NT2/D1 (cell line): ENCODE measurements around the gene KRTAP9-6.

Source experiments
- SUZ12 ChIP-seq: IDR thresholded peaks from 2 replicates; pipeline ENCODE4 v1.6.1; 2011; ENCODE audit not compliant: insufficient read length, insufficient read depth; ENCODE audit errors: extremely low read depth
- YY1 ChIP-seq: IDR thresholded peaks from 2 replicates; pipeline ENCODE4 v1.6.1; 2011; ENCODE audit not compliant: insufficient read length, insufficient read depth
- ZNF274 ChIP-seq: IDR thresholded peaks from 2 replicates; pipeline ENCODE4 v1.6.1; 2011; ENCODE audit warnings: mild to moderate bottlenecking, low read depth, low read length

DNA sequence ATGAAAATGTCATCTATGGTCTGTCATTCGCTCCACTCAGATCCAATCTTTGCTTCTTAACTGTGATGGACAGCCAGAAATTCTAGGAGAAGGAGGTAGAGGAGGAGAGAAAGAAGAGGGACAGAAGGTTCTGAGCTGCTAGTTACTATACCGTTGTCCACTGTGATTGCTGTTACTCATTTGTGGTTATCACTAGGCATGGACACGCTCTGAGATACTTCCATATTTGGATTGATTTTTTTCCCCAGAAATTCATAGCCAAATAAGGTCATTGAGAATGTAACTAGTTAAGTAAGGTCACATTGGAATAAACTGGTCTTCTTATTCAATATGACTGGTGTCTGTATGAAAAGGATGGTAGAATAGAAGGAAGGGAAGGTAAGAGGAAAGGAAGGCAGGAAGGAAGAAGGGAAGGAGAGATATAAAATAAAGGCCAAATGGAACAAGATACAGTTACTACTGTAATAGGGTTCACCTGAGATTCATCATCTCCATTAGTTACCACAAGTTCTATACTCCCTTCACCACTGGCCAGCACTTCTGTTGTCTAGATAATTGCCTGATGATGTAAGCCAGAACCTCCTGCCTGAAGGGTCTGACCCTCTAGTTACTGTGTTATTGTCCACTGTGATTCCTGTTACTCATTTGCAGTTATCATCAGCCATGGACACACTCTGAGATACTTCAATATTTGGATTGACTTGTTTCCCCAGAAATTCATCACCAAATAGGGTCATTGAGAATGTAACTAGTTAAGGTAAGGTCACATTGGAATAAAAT lies 13.2 kb downstream of the KRTAP9-6 start:
- TF ChIP-seq ZNF274, result no peak
- no peak for TF ChIP-seq YY1
- TF ChIP-seq SUZ12, result no peak
